Esophagus (tissue), 2 donors: ENCODE measurements around the gene CD38. TPM values are rescaled to one million over a fixed set of nuclear protein-coding genes. Genes with fewer than 3 reads are reported as not detected.
A peak's percentile ranks its signal among the peaks of the same experiment; 100 is the strongest.

Source experiments
- H3K27ac ChIP-seq, 2 donors: one replicate each; pipeline ENCODE4 v1.5.1; 2013; ENCODE audit warnings: low read depth in 2 of 2, mild to moderate bottlenecking in 2 of 2, inconsistent platforms in 1 of 2, low read length in 1 of 2, moderate library complexity in 1 of 2
- H3K27me3 ChIP-seq, 2 donors: one replicate each; pipeline ENCODE4 v1.6.1; 2013; ENCODE audit warnings: low read length in 2 of 2, control low read depth in 1 of 2, mild to moderate bottlenecking in 1 of 2; ENCODE audit not compliant: insufficient read depth in 2 of 2, control insufficient read depth in 1 of 2
- H3K36me3 ChIP-seq, 2 donors: one replicate each; pipeline ENCODE4 v1.6.1; 2013; ENCODE audit warnings: low read length in 1 of 2; ENCODE audit not compliant: control insufficient read depth in 2 of 2, insufficient read depth in 2 of 2
- H3K4me1 ChIP-seq, 2 donors: one replicate each; pipeline ENCODE4 v1.6.1; 2013; ENCODE audit warnings: low read length in 1 of 2; ENCODE audit not compliant: control insufficient read depth in 2 of 2, insufficient read depth in 2 of 2
- H3K4me3 ChIP-seq, 2 donors: one replicate each; pipeline ENCODE4 v1.5.1; 2013; ENCODE audit warnings: low read length in 2 of 2, mild to moderate bottlenecking in 2 of 2, low read depth in 1 of 2, moderate library complexity in 1 of 2
- H3K9me3 ChIP-seq, 2 donors: one replicate each; pipeline ENCODE4 v1.6.1; 2013; ENCODE audit warnings: mild to moderate bottlenecking in 2 of 2, low read depth in 1 of 2, low read length in 1 of 2, moderate library complexity in 1 of 2; ENCODE audit not compliant: control insufficient read depth in 2 of 2, insufficient read depth in 1 of 2
- whole genome bisulfite sequencing, 2 donors: extraction: QIAGEN DNeasy Blood & Tissue Kit; methylation state at CpG; one replicate each; pipeline ENCODE4 v1.1.7; 2013; 5-methylcytosine and 5-hydroxymethylcytosine counted together
- polyA plus RNA-seq, 2 donors: library from polyadenylated mRNA; stranded (reverse); fragments of 200-250 nt; gene quantifications; one replicate each; pipeline ENCODE4 v1.2.3, GENCODE V29; 2013
- donor health status: healthy with polysubstance abuse.
- donor health status: Bipolar disorder and iron deficiency.

The CD38 gene
- polyA plus RNA-seq, 2 donors, result 0.72 to 1.2 TPM

GRCh38 chr4:15885422-15885821 is 107.3 kb downstream of the CD38 start:
- Histone ChIP-seq H3K4me3 (no peak overlapping the region), H3K36me3 (no peaks in the 10 kb centered on the region), H3K4me1 (no peaks in the 10 kb centered on the region), H3K27ac (no peak overlapping the region), H3K27me3 (no peaks in the 10 kb centered on the region), H3K9me3 (no peaks in the 10 kb centered on the region)
- WGBS, 2 donors, result 82 to 84% methylated on average over 7 of the region's 7 CpGs

GRCh38 chr4:15888515-15888914 is 110.4 kb downstream of the CD38 start:
- WGBS, 2 donors, result 78 to 88% methylated on average over 9 of the region's 9 CpGs
- no peaks in the 10 kb centered on the region for H3K27me3 ChIP-seq
- H3K4me3 ChIP-seq, result no peak overlapping the region
- H3K27ac ChIP-seq, result no peak overlapping the region
- H3K4me1 ChIP-seq, result peaks cover 0 to 8% of the 10 kb centered on the region in 2 donors
- no peaks in the 10 kb centered on the region for H3K9me3 ChIP-seq
- no peaks in the 10 kb centered on the region for H3K36me3 ChIP-seq

GRCh38 chr4:15890246-15890829 is 112.2 kb downstream of the CD38 start:
- Histone ChIP-seq H3K27me3 (no peaks in the 10 kb centered on the region), H3K9me3 (no peaks in the 10 kb centered on the region), H3K4me1 (peaks cover 0 to 8% of the 10 kb centered on the region in 2 donors), H3K36me3 (no peaks in the 10 kb centered on the region), H3K4me3 (no peak overlapping the region), H3K27ac (no peak overlapping the region)
- 81 to 89% methylated on average over 4 of the region's 4 CpGs for WGBS, 2 donors

GRCh38 chr4:15891312-15891711 is 113.2 kb downstream of the CD38 start:
- H3K9me3 ChIP-seq, result no peaks in the 10 kb centered on the region
- H3K4me1 ChIP-seq, result peaks cover 0 to 8% of the 10 kb centered on the region in 2 donors
- H3K4me3 ChIP-seq, result no peak overlapping the region
- H3K27me3 ChIP-seq, result no peaks in the 10 kb centered on the region
- H3K27ac ChIP-seq, result no peak overlapping the region
- H3K36me3 ChIP-seq, result no peaks in the 10 kb centered on the region
- 45 to 47% methylated on average over 4 of the region's 4 CpGs for WGBS, 2 donors

- Histone ChIP-seq H3K36me3 (no peaks in the 10 kb centered on the region), H3K9me3 (no peaks in the 10 kb centered on the region), H3K27me3 (no peaks in the 10 kb centered on the region), H3K4me1 (peaks cover 0 to 8% of the 10 kb centered on the region in 2 donors), H3K4me3 (no peak overlapping the region), H3K27ac (peak overlapping the region in 1 of 2 donors; percentile 78)
- WGBS, 2 donors, result 40 to 55% methylated on average over 4 of the region's 4 CpGs
Observed at GRCh38 chr4:15893962-15894361, 115.8 kb downstream of the CD38 start.

- WGBS, 2 donors, result 38 to 41% methylated on average over 1 of the region's 1 CpG
- Histone ChIP-seq H3K9me3 (no peaks in the 10 kb centered on the region), H3K4me1 (peaks cover 0 to 8% of the 10 kb centered on the region in 2 donors), H3K4me3 (no peak overlapping the region), H3K36me3 (no peaks in the 10 kb centered on the region), H3K27ac (peak overlapping the region; percentile 78 to 86), H3K27me3 (no peaks in the 10 kb centered on the region)
Observed at GRCh38 chr4:15894393-15894792, 116.3 kb downstream of the CD38 start.

- peaks cover 0 to 8% of the 10 kb centered on the region in 2 donors for H3K4me1 ChIP-seq
- 63 to 72% methylated on average over 4 of the region's 4 CpGs for WGBS, 2 donors
- H3K9me3 ChIP-seq, result no peaks in the 10 kb centered on the region
- no peaks in the 10 kb centered on the region for H3K27me3 ChIP-seq
- H3K4me3 ChIP-seq, result no peak overlapping the region
- no peaks in the 10 kb centered on the region for H3K36me3 ChIP-seq
- H3K27ac ChIP-seq, result peak overlapping the region; percentile 43 to 53
Observed at GRCh38 chr4:15894921-15895916, 117.1 kb downstream of the CD38 start.

GRCh38 chr4:15897577-15897976 is 119.4 kb downstream of the CD38 start:
- H3K36me3 ChIP-seq, result no peaks in the 10 kb centered on the region
- H3K4me1 ChIP-seq, result peaks cover 0 to 7% of the 10 kb centered on the region in 2 donors
- no peaks in the 10 kb centered on the region for H3K27me3 ChIP-seq
- H3K9me3 ChIP-seq, result no peaks in the 10 kb centered on the region
- 58 to 59% methylated on average over 2 of the region's 2 CpGs for WGBS, 2 donors
- H3K4me3 ChIP-seq, result no peak overlapping the region
- H3K27ac ChIP-seq, result no peak overlapping the region

- Histone ChIP-seq H3K27ac (peak overlapping the region; percentile 50 to 76), H3K4me3 (no peak overlapping the region), H3K9me3 (no peaks in the 10 kb centered on the region), H3K27me3 (no peaks in the 10 kb centered on the region), H3K36me3 (no peaks in the 10 kb centered on the region), H3K4me1 (no peaks in the 10 kb centered on the region)
Observed at GRCh38 chr4:15898902-15899301, 120.8 kb downstream of the CD38 start.
